GM12878 (cell line): ENCODE measurements around the gene GLUL. TPM values are rescaled to one million over a fixed set of nuclear protein-coding genes. Genes with fewer than 3 reads are reported as not detected.

Experiments used
- ASH2L ChIP-seq: fragments of 300-600, 200-600 bp; sonication (generic); IDR thresholded peaks from 2 replicates; pipeline ENCODE4 v1.6.1; 2017; ENCODE audit warnings: low read depth, mild to moderate bottlenecking, borderline replicate concordance
- BCL3 ChIP-seq: IDR thresholded peaks from 2 replicates; pipeline ENCODE4 v1.6.1; 2011; ENCODE audit warnings: borderline replicate concordance, low read depth, mild to moderate bottlenecking, moderate library complexity, low read length; ENCODE audit not compliant: insufficient read depth, poor library complexity, severe bottlenecking
- DPF2 ChIP-seq: fragments of 450-650 bp; IDR thresholded peaks from 2 replicates; pipeline ENCODE4 v1.6.1; 2017; ENCODE audit warnings: mild to moderate bottlenecking
- EGR1 ChIP-seq, 2 experiments: IDR thresholded peaks; 1 replicate in 1 of 2; 2 replicates in 1 of 2; pipeline ENCODE4 v1.6.1; 2011 to 2012; ENCODE audit warnings: low read depth in 2 of 2, low read length in 2 of 2, borderline replicate concordance in 1 of 2, mild to moderate bottlenecking in 1 of 2, moderate library complexity in 1 of 2
- HDAC2 ChIP-seq: fragments of 200-600 bp; sonication (generic); IDR thresholded peaks from 2 replicates; pipeline ENCODE4 v1.6.1; 2017
- IKZF1 ChIP-seq: fragments of 450-650 bp; conservative IDR thresholded peaks from 2 replicates; pipeline ENCODE4 v1.6.1; 2017; ENCODE audit warnings: antibody characterized with exemption, mild to moderate bottlenecking
- JUND ChIP-seq: IDR thresholded peaks from 2 replicates; pipeline ENCODE4 v1.6.1; 2012; ENCODE audit warnings: low read depth, mild to moderate bottlenecking, low read length, improper control_type of control experiment, moderate library complexity
- MLLT1 ChIP-seq: fragments of 450-650 bp; IDR thresholded peaks from 2 replicates; pipeline ENCODE4 v1.6.1; 2016; ENCODE audit warnings: mild to moderate bottlenecking
- NBN ChIP-seq: fragments of 450-650 bp; IDR thresholded peaks from 2 replicates; pipeline ENCODE4 v1.6.1; 2016
- NFIC ChIP-seq: IDR thresholded peaks from 2 replicates; pipeline ENCODE4 v1.6.1; 2012; ENCODE audit warnings: low read depth, mild to moderate bottlenecking, inconsistent platforms, low read length, moderate library complexity
- NR2F1 ChIP-seq: fragments of 450-650 bp; conservative IDR thresholded peaks from 2 replicates; pipeline ENCODE4 v1.6.1; 2017; ENCODE audit warnings: mild to moderate bottlenecking
- PAX8 ChIP-seq: fragments of 450-650 bp; IDR thresholded peaks from 2 replicates; pipeline ENCODE4 v1.6.1; 2017; ENCODE audit warnings: mild to moderate bottlenecking, moderate library complexity
- PBX3 ChIP-seq: IDR thresholded peaks from 2 replicates; pipeline ENCODE4 v1.6.1; 2011; ENCODE audit warnings: mild to moderate bottlenecking, low read depth, low read length, moderate library complexity; ENCODE audit not compliant: insufficient replicate concordance
- POLR2A ChIP-seq: IDR thresholded peaks from 2 replicates; pipeline ENCODE4 v1.6.1; 2011; ENCODE audit warnings: low read depth, mild to moderate bottlenecking, low read length
- SRF ChIP-seq, 2 experiments: IDR thresholded peaks; 2 replicates each; pipeline ENCODE4 v1.6.1; 2011; ENCODE audit warnings: low read depth in 2 of 2, low read length in 2 of 2, mild to moderate bottlenecking in 1 of 2, moderate library complexity in 1 of 2
- STAT3 ChIP-seq: IDR thresholded peaks from 2 replicates; pipeline ENCODE4 v1.6.1; 2011; ENCODE audit warnings: low read depth, low read length, improper control_type of control experiment
- SUZ12 ChIP-seq: fragments of 200-600 bp; sonication (generic); IDR thresholded peaks from one replicate; pipeline ENCODE4 v1.6.1; 2018; ENCODE audit warnings: antibody characterized with exemption, mild to moderate bottlenecking; ENCODE audit not compliant: unreplicated experiment
- TAF1 ChIP-seq: IDR thresholded peaks from 2 replicates; pipeline ENCODE4 v1.6.1; 2011; ENCODE audit warnings: mild to moderate bottlenecking, low read depth, low read length, borderline replicate concordance
- TBL1XR1 ChIP-seq: IDR thresholded peaks from 2 replicates; pipeline ENCODE4 v1.6.1; 2012; ENCODE audit warnings: low read depth, low read length, improper control_type of control experiment
- ZNF207 ChIP-seq: fragments of 450-650 bp; IDR thresholded peaks from 2 replicates; pipeline ENCODE4 v1.6.1; 2014; ENCODE audit warnings: antibody characterized with exemption, mild to moderate bottlenecking, borderline replicate concordance
- ZNF384 ChIP-seq: IDR thresholded peaks from 2 replicates; pipeline ENCODE4 v1.6.1; 2012; ENCODE audit warnings: low read depth, mild to moderate bottlenecking, low read length, improper control_type of control experiment, borderline replicate concordance
- ZNF687 ChIP-seq: fragments of 450-650 bp; IDR thresholded peaks from 2 replicates; pipeline ENCODE4 v1.6.1; 2017; ENCODE audit warnings: mild to moderate bottlenecking, moderate library complexity
- ZZZ3 ChIP-seq: IDR thresholded peaks from 2 replicates; pipeline ENCODE4 v1.6.1; 2011; ENCODE audit warnings: low read depth; ENCODE audit not compliant: control insufficient read depth, insufficient read length
- polyA plus RNA-seq, 11 experiments: library from polyadenylated mRNA; depleted of rRNA in 4 of 11; unstranded in 6 of 11; stranded (reverse) in 5 of 11; fragments of >200 nt; fragmentation: Nextera tagmentation in 4 of 11; fragmentation: Illumina TruSeq in 1 of 11; extraction: Ambion mirVana in 4 of 11; extraction: Trizol in 1 of 11; gene quantifications; 1 replicate in 1 of 11; 2 replicates in 10 of 11; pipeline versions ENCODE4 v1.2.1 to v1.2.3, GENCODE V29; 2011 to 2016; ENCODE audit warnings: inconsistent platforms in 2 of 11, missing spikeins in 2 of 11, low read depth in 1 of 11
- total RNA-seq, 4 experiments: library from RNA; depleted of rRNA in 3 of 4; stranded (reverse); fragments of >200 nt in 3 of 4; fragmentation: Illumina TruSeq in 1 of 4; extraction: Trizol in 1 of 4; gene quantifications; 2 replicates each; pipeline versions ENCODE4 v1.2.1 to v1.2.3, GENCODE V29; 2013 to 2021

Gene GLUL
- total and polyA plus RNA-seq, 10 of the 15 experiments (the other 5 are each of a cell fraction or from before 2014, with no cell fraction given): 2.3 to 392 (median 164) TPM

- TF ChIP-seq PAX8 (no peak), ZNF207 (no peak), MLLT1 (no peak), ASH2L (no peak), NFIC (peak; percentile 83; the same call in 1 of the 2 replicates), EGR1 (IDR thresholded peaks at IDR 0.05; ENCODE audit: borderline replicate concordance in 1 of 2, low read depth in 2 of 2, low read length in 2 of 2) (no peak), ZNF687 (no peak), STAT3 (no peak), SUZ12 (no peak), ZNF384 (no peak), ZZZ3 (no peak), DPF2 (peak; percentile 50; the same call in 1 of the 2 replicates), NBN (no peak), PBX3 (no peak), TAF1 (no peak), TBL1XR1 (no peak), SRF (IDR thresholded peaks at IDR 0.05; ENCODE audit: low read depth in 2 of 2, low read length in 2 of 2) (no peak), BCL3 (no peak), JUND (0 out of 2 replicates have a peak, but pooled peaks have one; percentile 30), IKZF1 (peak; percentile 65), POLR2A (no peak), NR2F1 (peak; percentile 92), HDAC2 (no peak)
These were observed 36.5 kb upstream of the GLUL start (continued) for GRCh38 chr1:182428043-182428442.
